K562 (cell line): ENCODE measurements around the gene B3GAT3. TPM values are rescaled to one million over a fixed set of nuclear protein-coding genes. Genes with fewer than 3 reads are reported as not detected.
A peak's percentile ranks its signal among the peaks of the same experiment; 100 is the strongest.

ENCODE experiments used
- CSDE1 ChIP-seq, 2 experiments: fragments of 450-650 bp; IDR thresholded peaks; 2 replicates each; pipeline ENCODE4 v1.6.1; 2016; ENCODE audit warnings: mild to moderate bottlenecking in 1 of 2
- HNRNPLL ChIP-seq: fragments of 200-400 bp; formaldehyde crosslinking; IDR thresholded peaks from 2 replicates; pipeline ENCODE4 v1.6.1; 2017; ENCODE audit warnings: low read length, low read depth, mild to moderate bottlenecking; ENCODE audit not compliant: poor library complexity, severe bottlenecking
- LCOR ChIP-seq: sonication (generic); formaldehyde crosslinking; IDR thresholded peaks from 2 replicates; pipeline ENCODE4 v1.8.0; 2022; ENCODE audit warnings: mild to moderate bottlenecking, missing genetic modification reagents
- MAZ ChIP-seq, 2 experiments: fragments of 450-650 bp in 1 of 2; sonication (generic) in 1 of 2; formaldehyde crosslinking; IDR thresholded peaks in 1 of 2; conservative IDR thresholded peaks in 1 of 2; 2 replicates each; pipeline versions ENCODE4 v1.4.0 to v1.5.0; 2020; ENCODE audit warnings: mild to moderate bottlenecking in 1 of 2, missing genetic modification reagents in 1 of 2
- MYC ChIP-seq, 2 experiments: fragments of 250-450 bp in 1 of 2; sonication (Bioruptor Pico) in 1 of 2; IDR thresholded peaks; 2 replicates each; pipeline versions ENCODE4 v1.5.1 to v1.6.1; 2012 to 2021; ENCODE audit warnings: low read depth in 2 of 2, borderline replicate concordance in 1 of 2, improper control_type of control experiment in 1 of 2, low read length in 1 of 2, mild to moderate bottlenecking in 1 of 2, moderate library complexity in 1 of 2
- NR1H2 ChIP-seq: sonication (generic); formaldehyde crosslinking; IDR thresholded peaks from 2 replicates; pipeline ENCODE4 v1.4.0; 2020; ENCODE audit warnings: mild to moderate bottlenecking, missing genetic modification reagents
- SP1 ChIP-seq: sonication (generic); formaldehyde crosslinking; IDR thresholded peaks from 2 replicates; pipeline ENCODE4 v1.8.1; 2022; ENCODE audit warnings: mild to moderate bottlenecking, missing genetic modification reagents
- THAP12 ChIP-seq: fragments of 250-450 bp; sonication (Bioruptor Pico); IDR thresholded peaks from 2 replicates; pipeline ENCODE4 v1.9.0; 2021; ENCODE audit warnings: mild to moderate bottlenecking, inconsistent platforms
- ZBTB40 ChIP-seq, 2 experiments: fragments of 450-650 bp in 1 of 2; sonication (generic) in 1 of 2; formaldehyde crosslinking in 1 of 2; IDR thresholded peaks; 2 replicates each; pipeline versions ENCODE4 v1.7.1 to v1.9.0; 2016 to 2022; ENCODE audit warnings: inconsistent platforms in 1 of 2, mild to moderate bottlenecking in 1 of 2, missing genetic modification reagents in 1 of 2
- ZC3H11A ChIP-seq: IDR thresholded peaks from 2 replicates; pipeline ENCODE4 v1.6.1; 2012; ENCODE audit warnings: low read depth, low read length, improper control_type of control experiment
- ZNF224 ChIP-seq: sonication (generic); formaldehyde crosslinking; IDR thresholded peaks from 2 replicates; pipeline ENCODE4 v1.8.0; 2022; ENCODE audit warnings: mild to moderate bottlenecking, missing genetic modification reagents
- ZNF655 ChIP-seq: fragments of 250-450 bp; sonication (Bioruptor Pico); IDR thresholded peaks from 2 replicates; pipeline ENCODE4 v1.5.0; 2021
- polyA plus RNA-seq, 8 experiments: library from polyadenylated mRNA; depleted of rRNA in 4 of 8; stranded (reverse) in 5 of 8; unstranded in 3 of 8; fragments of >200 nt; fragmentation: Nextera tagmentation in 2 of 8; fragmentation: Illumina TruSeq in 1 of 8; extraction: Ambion mirVana in 2 of 8; extraction: Trizol in 1 of 8; gene quantifications; 2 replicates each; pipeline versions ENCODE4 v1.2.1 to v1.2.3, GENCODE V29; 2011 to 2014; ENCODE audit warnings: inconsistent platforms in 1 of 8, missing spikeins in 1 of 8
- total RNA-seq, 7 experiments: library from RNA; depleted of rRNA in 6 of 7; stranded (reverse); fragments of >200 nt in 6 of 7; fragmentation: Illumina TruSeq in 2 of 7; extraction: Trizol in 2 of 7; gene quantifications; 2 replicates each; pipeline versions ENCODE4 v1.2.1 to v1.2.3, GENCODE V29; 2011 to 2021; ENCODE audit warnings: low replicate concordance in 1 of 7

Gene B3GAT3
- total and polyA plus RNA-seq, 9 of the 15 experiments (the other 6 are each of a cell fraction or from before 2014, with no cell fraction given): 0.30 to 64.0 (median 21.4) TPM

GRCh38 chr11:62573592-62574362 is 48.0 kb downstream of the B3GAT3 start, which contains the start of gene EEF1G (continued):
- TF ChIP-seq NR1H2 (CRISPR knock-in tag) (0 out of 2 replicates have a peak, but pooled peaks have one; percentile 38), MYC (IDR thresholded peaks at IDR 0.05; ENCODE audit: low read depth, low read length) (peak; percentile 82), MYC (CRISPR knock-in tag; IDR thresholded peaks at IDR 0.05; ENCODE audit: borderline replicate concordance, low read depth) (no peak), ZNF224 (CRISPR knock-in tag) (peak; percentile 49; the same call in 1 of the 2 replicates), ZC3H11A (no peak), CSDE1 (IDR thresholded peaks at IDR 0.05) (peak in 1 of 2 experiments; percentile 62; a peak in 1 of 4 replicates), ZBTB40 (IDR thresholded peaks at IDR 0.05) (peak; percentile 14; the same call in 1 of the 2 replicates), ZBTB40 (CRISPR knock-in tag; IDR thresholded peaks at IDR 0.05) (no peak), ZNF655 (CRISPR knock-in tag) (0 out of 2 replicates have a peak, but pooled peaks have one; percentile 18), SP1 (CRISPR knock-in tag) (peak; percentile 93), LCOR (CRISPR knock-in tag) (peak; percentile 48; the same call in 1 of the 2 replicates), MAZ (CRISPR knock-in tag; conservative IDR thresholded peaks at IDR 0.05 in 1 of 2, IDR thresholded peaks at IDR 0.05 in 1 of 2) (peak; percentile 90 to 97), HNRNPLL (peak; percentile 94), THAP12 (no peak; the same call in 1 of the 2 replicates)
